ENCODE measurements around the gene HAUS5.

Gene HAUS5

GRCh38 chr19:35609851-35610353, 2.6 kb upstream of the HAUS5 start:
- no peak for DNase-seq

DNA sequence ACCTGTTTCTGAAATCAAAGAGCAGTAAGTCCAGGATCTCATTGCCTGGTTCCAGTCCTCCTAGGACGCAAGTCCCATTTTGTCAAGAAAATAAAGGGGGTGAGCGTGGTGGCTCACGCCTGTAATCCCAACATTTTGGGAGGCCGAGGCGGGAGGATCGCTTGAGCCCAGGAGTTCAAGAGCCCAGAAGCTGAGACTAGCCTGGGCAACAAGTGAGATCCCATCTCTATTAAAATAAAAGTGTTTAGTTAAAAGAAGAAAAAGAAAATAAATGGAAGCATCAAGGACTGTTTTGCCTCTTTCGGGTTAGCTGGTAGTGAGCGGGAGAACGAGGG, 344 bp upstream of the HAUS5 start:
- DNase-seq = no peak

- DNase-seq = no peak
Measured at GRCh38 chr19:35613574-35613973, 1.0 kb downstream of the HAUS5 start.

- DNase-seq = no peak
Measured at GRCh38 chr19:35615036-35615435, 2.5 kb downstream of the HAUS5 start.

GRCh38 chr19:35618857-35619256, 6.3 kb downstream of the HAUS5 start:
- no peak for DNase-seq

DNA sequence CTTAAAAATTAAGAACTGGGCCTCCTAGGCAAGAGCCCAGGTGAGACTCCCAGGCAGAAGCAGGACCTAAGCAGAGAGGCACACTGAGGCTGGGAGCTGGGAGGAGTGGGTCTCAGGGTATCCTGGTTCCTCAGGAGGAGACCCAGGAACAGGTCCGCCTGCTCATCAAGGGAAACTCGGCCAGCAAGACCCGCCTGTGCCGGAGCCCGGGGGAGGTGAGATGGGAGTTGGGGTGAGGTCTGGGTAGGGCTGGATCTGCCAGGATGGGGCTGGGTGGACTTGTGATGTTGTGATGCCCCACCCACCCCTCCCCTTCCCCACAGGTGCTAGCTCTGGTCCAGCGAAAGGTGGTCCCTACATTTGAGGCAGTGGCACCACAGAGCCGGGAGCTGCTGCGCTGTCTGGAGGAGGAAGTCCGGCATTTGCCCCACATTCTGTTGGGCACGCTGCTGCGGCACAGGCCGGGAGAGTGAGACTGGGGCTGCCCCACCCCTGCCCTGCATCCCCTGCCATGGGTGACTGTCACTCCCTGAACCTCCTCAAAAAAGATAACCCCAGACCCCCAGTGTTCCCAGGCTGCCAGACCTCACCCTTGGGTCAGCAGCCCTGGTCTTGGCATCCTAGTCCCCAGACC, 6.9 kb downstream of the HAUS5 start:
- no peak for DNase-seq

DNA sequence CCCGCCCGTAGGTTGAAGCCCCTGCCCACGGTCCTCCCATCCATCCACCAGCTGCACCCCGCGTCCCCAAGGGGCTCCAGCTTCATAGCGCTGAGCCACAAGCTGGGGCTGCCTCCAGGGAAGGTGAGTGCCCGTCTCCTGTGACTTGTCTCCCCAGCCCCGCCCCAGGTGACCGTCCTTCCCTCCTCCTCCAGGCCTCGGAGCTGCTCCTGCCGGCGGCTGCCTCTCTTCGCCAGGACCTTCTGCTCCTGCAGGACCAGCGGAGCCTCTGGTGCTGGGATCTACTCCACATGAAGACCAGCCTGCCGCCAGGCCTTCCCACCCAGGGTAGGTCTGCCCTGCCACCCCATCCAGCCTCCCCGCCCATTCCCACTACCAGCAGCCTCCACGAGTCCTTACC, 7.5 kb downstream of the HAUS5 start:
- DNase-seq = no peak

- DNase-seq = no peak
Measured at GRCh38 chr19:35621708-35622107, 9.2 kb downstream of the HAUS5 start.

DNA sequence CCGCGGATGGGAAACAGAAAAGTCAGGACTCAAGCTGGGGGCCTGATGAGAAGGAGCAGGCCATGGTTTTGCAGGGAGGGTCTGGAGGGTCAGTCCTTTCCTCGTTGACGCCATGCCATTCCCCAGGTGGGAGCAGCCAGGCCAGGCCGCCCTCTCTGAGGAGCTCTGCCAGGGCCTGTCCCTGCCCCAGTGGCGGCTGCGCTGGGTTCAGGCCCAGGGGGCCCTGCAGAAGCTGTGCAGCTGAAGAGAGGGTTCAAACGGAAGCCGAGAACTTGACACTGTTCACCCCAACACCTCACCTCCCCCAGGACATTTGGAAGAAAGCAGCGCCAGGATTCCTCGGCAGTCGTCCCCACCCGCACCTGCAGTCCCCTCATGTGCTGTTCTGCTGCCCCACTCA, 10.2 kb downstream of the HAUS5 start:
- no peak for DNase-seq

GRCh38 chr19:35623327-35624010, 10.9 kb downstream of the HAUS5 start:
- DNase-seq = no peak

DNA sequence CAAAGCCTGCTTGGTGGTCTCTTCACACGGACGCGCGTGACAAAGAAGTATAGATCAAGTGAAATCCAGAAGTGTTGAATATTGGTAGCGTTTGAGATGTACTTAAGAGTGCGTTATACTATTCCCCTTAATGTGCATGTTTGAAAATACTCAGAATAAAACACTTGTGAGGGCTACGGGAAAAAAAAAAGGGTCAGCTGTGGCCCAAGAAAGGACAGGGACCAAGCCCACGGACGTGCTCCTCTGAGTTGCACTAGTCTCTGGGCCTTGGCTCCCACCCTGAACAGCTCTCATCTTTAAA, 15.7 kb downstream of the HAUS5 start:
- DNase-seq = no peak

- DNase-seq = peak; percentile 96
Measured at GRCh38 chr19:35628565-35629331, 16.2 kb downstream of the HAUS5 start, which contains the start of gene RBM42. TSS of gene RBM42 (plus strand) at chr19:35629036. CDS start at chr19:35629154, 118 bp downstream.

DNA sequence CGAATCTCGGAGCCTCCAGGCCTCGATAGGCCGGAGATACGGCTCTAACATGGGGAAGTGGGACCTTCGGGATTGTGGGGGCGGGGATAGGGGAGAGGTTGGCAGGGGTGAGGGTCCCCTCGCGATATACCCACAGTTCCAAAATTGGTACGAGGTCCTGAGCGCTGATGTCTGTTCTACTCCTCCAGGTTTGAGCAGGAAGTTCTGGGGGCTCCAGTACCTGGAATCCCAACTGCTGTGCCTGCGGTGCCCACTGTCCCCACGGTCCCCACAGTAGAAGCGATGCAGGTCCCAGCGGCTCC, 16.7 kb downstream of the HAUS5 start:
- DNase-seq = no peak

GRCh38 chr19:35633727-35634440, 21.3 kb downstream of the HAUS5 start:
- DNase-seq = no peak

DNA sequence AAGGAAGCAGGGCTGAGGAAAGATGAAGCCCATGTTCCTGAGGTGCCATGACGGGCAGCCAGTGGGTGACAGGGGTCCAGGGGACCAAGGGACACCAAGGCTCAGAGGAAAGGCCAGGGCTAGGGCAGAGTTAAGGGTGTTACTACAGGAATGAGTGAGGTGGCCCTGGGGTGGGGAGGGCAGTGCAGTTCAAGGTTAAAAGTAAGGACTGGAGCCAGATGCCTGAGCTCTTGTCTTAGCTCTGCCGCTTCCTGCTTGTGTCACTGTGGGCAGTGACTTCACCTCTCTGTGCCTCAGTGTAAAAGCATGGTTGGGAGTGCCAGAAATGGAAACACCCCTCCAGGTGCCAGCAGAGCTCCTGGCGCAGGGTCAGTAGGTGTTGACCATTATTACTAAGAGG, 24.1 kb downstream of the HAUS5 start:
- no peak for DNase-seq

DNA sequence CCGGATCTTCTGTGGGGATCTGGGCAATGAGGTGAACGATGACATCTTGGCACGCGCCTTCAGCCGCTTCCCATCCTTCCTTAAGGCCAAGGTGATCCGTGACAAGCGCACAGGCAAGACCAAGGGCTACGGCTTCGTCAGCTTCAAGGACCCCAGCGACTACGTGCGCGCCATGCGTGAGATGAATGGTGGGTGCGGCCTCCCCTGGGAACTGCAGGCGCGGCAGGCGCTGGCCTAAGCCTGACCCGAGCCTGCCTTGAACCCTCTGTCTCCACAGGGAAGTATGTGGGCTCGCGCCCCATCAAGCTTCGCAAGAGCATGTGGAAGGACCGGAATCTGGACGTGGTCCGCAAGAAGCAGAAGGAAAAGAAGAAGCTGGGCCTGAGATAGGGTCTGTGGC, 24.6 kb downstream of the HAUS5 start:
- DNase-seq = no peak

- DNase-seq = no peak
Measured at GRCh38 chr19:35639321-35639639, 26.7 kb downstream of the HAUS5 start.

GRCh38 chr19:35639863-35640262, 27.3 kb downstream of the HAUS5 start:
- DNase-seq = no peak

DNA sequence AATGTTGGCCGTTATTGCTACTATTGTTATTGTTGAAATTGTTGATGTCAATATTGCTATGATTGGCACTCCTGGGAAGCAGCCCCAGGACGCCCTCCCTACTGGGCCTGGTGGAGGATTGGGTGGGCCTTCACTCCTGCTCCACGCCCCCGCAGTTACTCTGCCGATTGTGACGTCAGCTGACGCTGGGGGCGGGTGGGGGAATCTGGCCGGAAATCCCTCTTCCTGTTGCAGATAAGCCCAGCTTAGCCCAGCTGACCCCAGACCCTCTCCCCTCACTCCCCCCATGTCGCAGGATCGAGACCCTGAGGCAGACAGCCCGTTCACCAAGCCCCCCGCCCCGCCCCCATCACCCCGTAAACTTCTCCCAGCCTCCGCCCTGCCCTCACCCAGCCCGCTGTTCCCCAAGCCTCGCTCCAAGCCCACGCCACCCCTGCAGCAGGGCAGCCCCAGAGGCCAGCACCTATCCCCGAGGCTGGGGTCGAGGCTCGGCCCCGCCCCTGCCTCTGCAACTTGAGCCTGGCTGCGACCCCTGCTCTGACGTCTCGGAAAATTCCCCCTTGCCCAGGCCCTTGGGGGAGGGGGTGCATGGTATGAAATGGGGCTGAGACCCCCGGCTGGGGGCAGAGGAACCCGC, 29.1 kb downstream of the HAUS5 start, which contains the start of gene ETV2:
TSS of gene ETV2 (plus strand) at position 231 of the 637 bp plus-strand sequence. CDS start 716 bp downstream, outside the sequence.
- no peak for DNase-seq

GRCh38 chr19:35642312-35642711, 29.8 kb downstream of the HAUS5 start:
- no peak for DNase-seq

DNA sequence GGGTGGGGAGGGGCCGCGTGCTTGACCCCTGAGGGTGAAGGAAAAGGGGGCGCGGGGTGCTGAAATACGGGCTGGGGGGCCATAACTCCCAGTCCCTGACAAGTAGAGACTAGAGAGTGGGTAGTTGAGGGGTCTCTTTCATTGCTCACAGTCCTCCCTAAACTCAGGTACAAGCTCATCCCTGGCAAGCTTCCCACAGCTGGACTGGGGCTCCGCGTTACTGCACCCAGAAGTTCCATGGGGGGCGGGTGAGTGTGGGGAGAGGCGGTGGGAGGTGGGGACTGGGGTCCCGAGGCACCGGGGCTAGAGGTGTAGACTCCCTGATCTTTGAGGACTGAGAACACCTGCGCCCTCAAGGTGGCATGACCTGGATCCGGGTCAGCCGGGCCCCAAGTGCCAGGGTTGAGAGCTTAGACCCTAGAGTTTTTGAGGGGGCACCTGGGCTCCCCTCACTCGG, 30.3 kb downstream of the HAUS5 start:
- DNase-seq = no peak

DNA sequence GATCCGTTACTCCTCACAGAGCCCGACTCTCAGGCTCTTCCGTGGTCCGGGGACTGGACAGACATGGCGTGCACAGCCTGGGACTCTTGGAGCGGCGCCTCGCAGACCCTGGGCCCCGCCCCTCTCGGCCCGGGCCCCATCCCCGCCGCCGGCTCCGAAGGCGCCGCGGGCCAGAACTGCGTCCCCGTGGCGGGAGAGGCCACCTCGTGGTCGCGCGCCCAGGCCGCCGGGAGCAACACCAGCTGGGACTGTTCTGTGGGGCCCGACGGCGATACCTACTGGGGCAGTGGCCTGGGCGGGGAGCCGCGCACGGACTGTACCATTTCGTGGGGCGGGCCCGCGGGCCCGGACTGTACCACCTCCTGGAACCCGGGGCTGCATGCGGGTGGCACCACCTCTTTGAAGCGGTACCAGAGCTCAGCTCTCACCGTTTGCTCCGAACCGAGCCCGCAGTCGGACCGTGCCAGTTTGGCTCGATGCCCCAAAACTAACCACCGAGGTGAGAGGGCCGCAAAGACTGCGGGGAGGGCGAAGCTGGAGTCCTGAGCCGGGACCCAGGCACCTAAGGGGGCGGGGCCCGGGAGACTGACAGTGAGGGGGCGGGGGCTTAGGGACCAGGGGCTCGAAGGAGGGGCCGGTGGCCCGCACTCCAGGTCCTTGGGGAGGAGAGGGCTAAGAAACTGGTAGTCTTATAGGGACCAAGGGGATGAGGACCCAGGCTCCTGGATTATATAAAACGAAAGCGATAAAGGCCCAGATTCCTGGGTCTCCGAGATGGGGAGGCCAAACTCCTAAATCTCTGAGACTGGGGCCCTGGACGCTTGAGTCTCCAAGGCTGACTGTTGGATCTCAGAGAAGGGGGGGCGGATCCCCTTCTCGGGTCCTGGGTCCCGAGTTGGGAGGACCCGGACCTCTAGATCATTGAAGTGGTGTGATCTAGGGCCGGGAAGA, 31.0 kb downstream of the HAUS5 start:
- peak; percentile 84 for DNase-seq
